ENCODE data around the gene GNG12. TPM values are rescaled to one million over a fixed set of nuclear protein-coding genes. Genes with fewer than 3 reads are reported as not detected.

The GNG12 gene
- total and polyA plus RNA-seq, 9 of the 15 experiments (the other 6 are each of a cell fraction or from before 2014, with no cell fraction given): 2.6 to 6.0 (median 4.1) TPM

DNA sequence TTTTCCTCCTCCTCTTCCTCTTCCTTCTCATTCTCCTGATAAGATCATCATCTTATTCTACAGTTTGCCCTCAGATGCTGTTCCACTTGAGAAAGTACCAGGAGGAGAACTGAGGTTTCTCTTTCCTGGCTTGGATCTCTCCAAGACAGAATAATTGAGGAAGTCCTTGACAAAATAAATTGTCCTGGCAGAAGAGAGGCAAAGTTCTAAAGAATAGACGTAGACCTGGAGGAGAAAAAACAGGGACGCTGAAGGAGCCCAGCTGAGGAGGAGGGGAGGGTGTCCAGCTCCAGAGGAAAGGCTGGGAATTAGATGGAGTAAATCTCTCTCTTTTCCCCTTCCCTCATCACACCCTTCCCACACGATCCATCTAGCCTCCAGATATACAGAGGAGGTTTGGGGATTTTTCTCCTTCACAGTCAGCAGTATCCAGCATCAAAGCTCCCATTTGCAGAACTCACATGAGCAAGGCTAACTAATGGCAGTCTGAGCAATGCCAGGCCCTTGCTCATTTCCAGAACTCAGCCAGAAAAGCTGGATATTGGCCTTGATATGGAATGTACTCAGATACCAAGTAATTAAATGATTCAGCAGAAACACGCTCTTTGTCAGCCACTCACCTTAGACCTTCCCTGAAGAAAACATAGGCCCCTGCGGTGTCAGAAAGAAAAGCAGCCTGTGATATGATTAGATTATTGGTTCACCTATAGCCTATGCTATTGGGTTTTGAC, 5.1 kb upstream of the GNG12 start (continued):
- TF ChIP-seq CBX8 (IDR thresholded peaks at IDR 0.05; ENCODE audit: borderline replicate concordance, extremely low read depth, low read depth, low read length, poor library complexity, severe bottlenecking) (no peak), CEBPG (CRISPR knock-in tag; IDR thresholded peaks at IDR 0.05) (no peak), CEBPG (tag; conservative IDR thresholded peaks at IDR 0.05 in 1 of 2, IDR thresholded peaks at IDR 0.05 in 1 of 2) (no peak), TFAM (CRISPR knock-in tag; conservative IDR thresholded peaks at IDR 0.05) (no peak)

DNA sequence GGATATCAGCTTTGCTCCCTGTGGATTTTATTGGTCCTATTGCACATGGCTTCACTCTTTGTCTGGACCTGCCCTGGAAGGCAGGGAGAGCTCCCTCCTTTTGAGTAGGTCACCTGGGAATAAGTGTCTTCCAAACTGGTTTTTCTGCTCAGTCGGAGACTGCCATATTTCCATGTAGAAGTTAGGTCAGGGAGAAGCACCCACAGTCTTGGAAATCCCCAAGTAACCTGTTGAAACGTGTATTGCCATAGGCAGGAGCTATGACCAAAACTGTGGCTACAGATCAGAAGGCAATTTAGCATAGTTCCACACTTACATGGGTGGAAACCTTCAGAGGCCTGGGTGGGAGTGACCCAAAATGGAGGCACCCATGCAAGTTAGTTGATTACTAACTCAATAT, 3.5 kb upstream of the GNG12 start:
- Histone ChIP-seq H2AFZ (ENCODE audit: low read depth, low read length) (no peak overlapping the region), H3K36me3 (ENCODE audit: control insufficient read depth, insufficient read depth, low read length) (no peaks in the 10 kb centered on the region), H3K4me1 (replicated peaks in 1 of 2; ENCODE audit: control insufficient read depth in 2 of 2, insufficient read depth in 2 of 2, low read length in 2 of 2) (peaks cover 0 to 18% of the 10 kb centered on the region in 2 experiments; a peak in 3 of 5 replicates), H3K27ac (ENCODE audit: extremely low read depth, low read depth, low read length) (no peak overlapping the region), H3K9me3 (replicated peaks; ENCODE audit: control insufficient read depth, insufficient read depth, low read depth, low read length) (no peaks in the 10 kb centered on the region), H3K79me2 (ENCODE audit: control insufficient read depth, insufficient read depth, low read length) (no peaks in the 10 kb centered on the region), H3K9ac (ENCODE audit: insufficient read depth in 1 of 2, low read depth in 2 of 2, low read length in 2 of 2) (no peak overlapping the region), H3K4me2 (ENCODE audit: insufficient read depth, low read length) (no peak overlapping the region), H3K4me3 (no peak overlapping the region), H3K27me3 (ENCODE audit: control insufficient read depth in 2 of 2, insufficient read depth in 2 of 2, low read length in 2 of 2) (peaks cover 21 to 25% of the 10 kb centered on the region in 2 experiments), H4K20me1 (replicated peaks; ENCODE audit: control insufficient read depth, insufficient read depth, low read length) (no peaks in the 10 kb centered on the region), H3K9me1 (ENCODE audit: control insufficient read depth, insufficient read depth, low read length) (no peaks in the 10 kb centered on the region)
- no TSS peak for BruUV-seq (replicated peaks)
- ATAC-seq (no peak), DNase-seq (ENCODE audit: extremely low read depth in 1 of 4, low spot score in 3 of 4) (no peak), FAIRE-seq (no peak)
- in situ Hi-C loops (cut with MboI): no loop called here
- WGBS (ENCODE audit: insufficient coverage, low coverage, missing lambda C conversion rate): 3% methylated on average over 2 of the region's 2 CpGs
- CTCF ChIA-PET (ENCODE audit: low intra/inter-chr PET ratio): interaction anchor here (0.7 kb wide), 1 partner anchor 670 kb away, joined by 3 read pairs; no protein-coding TSS in a partner anchor
- TF ChIP-seq MYBL2 (IDR thresholded peaks at IDR 0.05; ENCODE audit: low read depth) (no peak), MYBL2 (CRISPR knock-in tag; IDR thresholded peaks at IDR 0.05; ENCODE audit: borderline replicate concordance) (no peak), MCM3 (IDR thresholded peaks at IDR 0.05) (no peak), NUFIP1 (IDR thresholded peaks at IDR 0.05; ENCODE audit: partially characterized antibody) (no peak), MBD1 (CRISPR knock-in tag; IDR thresholded peaks at IDR 0.05) (no peak)
- intact Hi-C loops (cut with micrococcal nuclease): no loop called here
- POLR2A ChIA-PET: no interaction called here

All from K562 (cell line).